Activated CD4-positive, CD25-positive, alpha-beta regulatory T cell treated with anti-CD3 and anti-CD28 coated beads, Interleukin-2, amount 50 U/mL, for 24 hours (primary cell): ENCODE results near the gene NT5C2.
"Not testable (repeated sequence)": the region's sequence is repeated elsewhere in the genome, so short reads cannot be mapped to it uniquely, and the experiment has no call there.

ENCODE experiments used
- ATAC-seq, 2 donors: fragments of 150-1000 bp; cut with Tn5 transposase; one replicate each; pipeline ENCODE4 v1.10.0; 2021; ENCODE audit warnings: mild to moderate bottlenecking in 1 of 2, moderate library complexity in 1 of 2

NT5C2 gene

DNA sequence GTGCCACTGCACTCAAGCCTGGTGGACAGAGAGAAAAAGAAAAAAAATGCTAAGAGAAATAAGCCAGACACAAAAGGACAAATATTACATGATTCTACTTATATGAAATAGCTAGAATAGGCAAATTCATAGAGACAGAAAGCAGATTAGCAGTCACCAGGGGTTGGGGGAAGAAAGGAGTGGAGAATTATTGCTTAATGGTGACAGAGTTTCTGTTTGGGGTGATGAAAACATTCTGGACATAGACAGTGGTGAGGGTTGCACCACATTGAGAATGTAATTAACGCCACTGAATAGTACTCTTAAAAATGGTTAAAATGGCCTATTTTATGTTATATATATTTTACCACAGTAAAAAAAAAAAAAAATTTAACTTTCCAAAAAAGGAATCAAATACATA is 6.4 kb upstream of the NT5C2 start:
- no peak for ATAC-seq

DNA sequence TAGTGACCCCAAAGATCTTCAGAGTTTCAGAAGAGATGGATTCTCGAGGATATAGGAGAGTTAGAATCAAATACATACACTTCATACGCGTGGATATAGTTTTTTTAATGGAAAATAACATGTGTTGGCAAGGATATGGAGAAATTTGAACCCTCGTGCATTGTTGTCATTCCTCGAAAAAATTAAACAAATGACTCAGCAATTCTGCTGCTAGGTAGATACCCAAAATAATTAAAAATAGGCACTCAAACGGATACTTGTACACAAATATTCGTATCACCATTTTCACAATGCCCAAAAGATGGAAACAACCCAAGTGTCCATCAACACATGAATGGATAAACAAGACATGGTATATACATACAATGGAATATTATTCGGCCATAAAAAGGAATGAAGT is 5.6 kb upstream of the NT5C2 start:
- no peak for ATAC-seq

GRCh38 chr10:103197903-103198302 is 4.8 kb upstream of the NT5C2 start:
- no peak for ATAC-seq

DNA sequence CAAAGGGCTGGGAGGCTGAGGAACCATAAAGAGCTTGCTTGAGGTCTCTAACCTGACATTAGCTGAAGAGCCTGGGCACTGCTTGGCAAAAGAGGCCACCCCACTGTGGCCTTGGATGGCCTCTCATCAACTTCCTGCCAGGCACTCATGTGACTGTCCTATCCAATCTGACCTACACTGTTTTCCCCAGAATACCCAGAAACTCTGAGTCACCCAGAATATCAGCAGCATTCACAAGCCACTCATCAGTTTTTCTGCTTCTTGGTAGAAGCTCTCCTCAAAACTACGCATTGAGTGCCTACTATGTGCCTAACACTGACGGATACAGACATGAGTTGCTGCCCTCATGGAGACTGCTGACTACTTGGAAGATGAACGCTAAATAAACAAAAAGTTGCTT is 4.1 kb upstream of the NT5C2 start:
- ATAC-seq = peak in 1 of 2 donors; percentile 36

GRCh38 chr10:103196516-103196915 is 3.4 kb upstream of the NT5C2 start:
- ATAC-seq = no peak

DNA sequence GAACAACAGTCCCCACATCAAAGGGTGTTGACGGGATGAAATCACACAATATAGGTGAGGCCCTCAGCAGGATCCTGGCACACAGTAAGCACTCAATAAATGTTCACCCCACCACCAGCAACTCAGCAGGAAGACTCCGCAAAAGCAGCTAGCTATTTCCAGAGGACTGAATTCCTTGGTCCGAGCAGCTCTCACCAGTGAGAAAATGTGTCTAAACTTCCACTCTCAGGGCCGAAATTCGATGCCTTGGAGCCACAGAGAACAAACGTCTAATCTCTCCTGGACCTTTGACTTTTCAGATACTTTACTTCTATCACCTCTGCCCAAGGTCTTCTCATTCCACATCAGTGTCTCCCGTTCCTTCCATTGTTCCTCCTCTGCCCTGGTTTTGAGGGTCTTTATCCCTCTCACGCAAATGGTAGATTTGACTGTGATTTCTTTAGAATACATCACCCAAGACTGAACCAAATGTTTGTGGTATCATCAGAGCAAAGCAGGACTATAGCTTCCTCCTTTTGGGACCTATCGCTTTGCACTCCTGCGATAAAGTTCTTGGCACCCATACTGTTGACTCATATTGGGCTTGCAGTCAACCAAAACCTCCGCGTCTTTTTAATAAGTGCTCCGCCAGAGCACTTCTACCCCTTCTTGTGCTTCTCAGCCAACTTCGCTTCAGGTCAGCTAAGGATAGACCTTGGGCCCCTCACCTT is 903 bp upstream of the NT5C2 start:
- no peak for ATAC-seq

DNA sequence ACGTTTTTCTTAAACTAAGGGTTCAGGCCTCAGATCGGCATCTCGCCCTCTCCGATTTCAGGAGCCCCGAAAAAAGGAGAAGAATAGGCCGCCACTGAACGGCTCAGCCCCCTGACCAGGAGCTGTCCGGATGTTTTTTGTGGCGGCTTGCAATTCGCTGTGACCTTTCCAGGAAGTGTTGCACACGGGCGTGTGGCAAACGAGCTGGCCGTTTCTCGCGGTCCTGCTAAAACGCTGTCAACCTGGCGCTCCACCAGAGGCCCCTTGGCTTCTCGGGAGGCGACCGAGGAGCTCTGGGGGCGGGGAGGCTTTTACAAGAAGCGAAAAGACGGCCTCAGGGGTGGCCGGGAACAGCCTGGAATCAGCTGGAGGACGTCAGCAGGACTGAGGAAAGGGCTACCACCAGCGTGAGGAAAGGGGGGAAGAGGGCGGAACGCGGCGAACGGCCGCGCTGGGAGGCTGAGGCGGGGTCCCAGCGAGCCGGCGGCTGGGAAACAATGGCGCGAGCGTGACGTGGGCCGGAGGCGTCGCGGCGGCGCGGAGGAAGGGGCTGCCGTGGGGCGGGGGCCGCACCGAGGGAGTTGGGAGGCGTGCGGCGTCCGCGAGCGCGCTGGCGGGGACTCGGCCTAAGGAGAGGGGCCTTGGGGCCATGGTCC is 493 bp downstream of the NT5C2 start:
- peak; percentile 46 to 50 for ATAC-seq

DNA sequence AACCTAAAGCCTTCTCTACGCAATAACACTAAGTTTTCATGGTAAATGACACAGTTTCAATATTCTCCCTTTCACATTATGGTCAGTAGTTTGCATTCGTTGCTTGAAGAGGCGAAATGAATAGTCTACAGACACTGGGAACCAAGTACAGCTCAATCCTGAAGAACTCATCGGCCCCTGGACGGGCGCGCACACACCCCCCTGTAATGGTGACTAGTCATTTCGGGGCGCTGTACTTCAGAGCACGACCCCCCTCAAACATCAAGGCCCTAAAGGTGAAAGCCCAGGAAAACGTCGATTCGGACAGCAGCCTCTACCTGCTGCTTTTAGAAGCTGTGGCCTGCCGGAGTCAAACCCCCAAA is 1.0 kb downstream of the NT5C2 start:
- no peak for ATAC-seq

DNA sequence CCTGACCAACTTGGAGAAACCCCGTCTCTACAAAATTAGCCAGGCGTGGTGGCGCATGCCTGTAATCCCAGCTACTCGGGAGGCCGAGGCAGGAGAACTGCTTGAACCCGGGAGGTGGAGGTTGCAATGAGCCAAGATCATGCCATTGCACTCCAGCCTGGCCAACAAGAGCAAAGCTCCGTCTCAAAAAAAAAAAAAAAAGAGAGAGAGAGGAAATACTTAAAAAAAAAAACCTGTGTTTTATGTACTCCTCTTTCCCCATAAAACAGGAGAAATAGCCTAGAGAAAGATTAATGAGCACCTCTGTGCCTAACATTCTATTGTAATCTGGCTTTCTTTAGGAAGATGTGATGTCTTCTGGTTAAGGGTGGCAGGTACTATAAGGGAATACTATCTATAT is 1.9 kb downstream of the NT5C2 start:
- not testable (repeated sequence) for ATAC-seq

GRCh38 chr10:103188853-103189252 is 4.2 kb downstream of the NT5C2 start:
- ATAC-seq = no peak

GRCh38 chr10:103186128-103186527 is 6.9 kb downstream of the NT5C2 start:
- ATAC-seq = no peak

DNA sequence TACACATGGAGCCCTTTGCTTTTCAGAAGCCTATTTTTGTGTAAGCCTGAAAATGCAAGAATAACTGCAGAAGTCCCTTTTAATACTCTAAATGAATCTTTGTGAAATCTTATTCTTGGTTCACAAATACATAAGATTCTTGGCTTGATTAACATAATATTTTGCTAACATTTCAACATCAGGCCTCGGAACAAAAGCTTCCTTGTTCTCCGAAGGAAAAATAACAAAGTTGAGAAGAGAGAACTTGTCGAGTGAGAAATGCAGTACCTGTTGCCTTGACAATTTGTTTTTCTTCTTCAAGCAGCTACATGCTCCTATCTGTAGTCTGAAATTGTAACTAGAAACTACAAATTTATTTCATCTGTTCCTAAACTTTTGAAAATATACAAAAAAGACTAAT is 8.5 kb downstream of the NT5C2 start:
- ATAC-seq = no peak

GRCh38 chr10:103183991-103184451 is 9.1 kb downstream of the NT5C2 start:
- not testable (repeated sequence) for ATAC-seq

DNA sequence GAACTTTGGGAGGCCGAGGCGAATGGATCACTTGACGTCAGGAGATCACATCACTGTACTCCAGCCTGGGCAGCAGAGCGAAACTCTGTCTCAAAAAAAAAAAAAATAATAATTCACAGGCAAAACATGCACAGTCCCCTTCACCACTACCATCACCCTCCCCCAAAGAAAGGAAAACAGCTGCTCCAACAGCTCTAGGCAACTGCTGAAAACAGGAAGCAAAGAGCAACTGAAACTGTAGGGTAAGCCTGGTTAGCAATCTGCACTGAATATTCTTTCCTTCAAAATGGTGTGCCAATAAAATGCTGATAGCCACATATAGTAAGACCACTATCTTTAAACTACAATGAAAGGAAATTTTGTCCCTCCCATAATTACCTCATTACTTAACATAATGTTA is 11.8 kb downstream of the NT5C2 start:
- no peak for ATAC-seq

DNA sequence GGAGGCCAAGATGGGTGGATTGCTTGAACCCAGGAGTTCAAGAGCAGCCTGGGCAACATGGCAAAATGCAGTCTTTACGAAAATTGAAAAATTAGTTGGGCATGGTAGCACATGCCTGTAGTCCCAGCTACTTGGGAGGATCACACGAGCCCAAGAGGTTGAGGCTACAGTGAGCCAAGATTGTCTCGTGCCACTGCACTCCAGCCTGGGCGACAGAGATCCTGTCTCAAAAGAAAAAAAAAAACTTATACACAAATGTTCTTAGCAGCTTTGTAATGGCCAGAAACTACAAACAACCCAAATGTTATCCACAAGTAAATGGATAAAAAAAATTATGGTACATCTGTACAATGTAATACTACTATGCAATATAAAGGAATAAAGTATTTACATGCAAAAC is 12.6 kb downstream of the NT5C2 start:
- ATAC-seq = no peak

GRCh38 chr10:103177123-103177522 is 15.9 kb downstream of the NT5C2 start:
- ATAC-seq = no peak

GRCh38 chr10:103175580-103176285 is 17.3 kb downstream of the NT5C2 start:
- no peak for ATAC-seq

DNA sequence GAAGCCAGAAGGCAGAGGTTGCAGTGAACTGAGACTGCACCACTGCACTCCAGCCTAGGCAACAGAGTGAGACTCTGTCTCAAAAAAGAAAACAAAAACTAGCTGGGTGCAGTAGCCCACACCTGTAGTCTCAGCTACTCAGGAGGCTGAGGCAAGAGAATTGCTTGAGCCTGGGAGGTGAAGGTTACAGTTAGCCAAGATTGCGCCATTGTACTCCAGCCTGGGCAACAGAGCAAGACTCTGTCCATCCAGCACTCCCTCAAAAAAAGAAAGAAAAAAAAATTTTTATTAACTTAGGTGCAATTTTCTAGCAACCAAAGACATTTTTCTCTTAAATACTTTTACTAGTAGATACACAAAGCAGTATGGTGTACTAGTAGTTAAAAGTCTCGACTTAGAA is 18.7 kb downstream of the NT5C2 start:
- ATAC-seq = not testable (repeated sequence)

DNA sequence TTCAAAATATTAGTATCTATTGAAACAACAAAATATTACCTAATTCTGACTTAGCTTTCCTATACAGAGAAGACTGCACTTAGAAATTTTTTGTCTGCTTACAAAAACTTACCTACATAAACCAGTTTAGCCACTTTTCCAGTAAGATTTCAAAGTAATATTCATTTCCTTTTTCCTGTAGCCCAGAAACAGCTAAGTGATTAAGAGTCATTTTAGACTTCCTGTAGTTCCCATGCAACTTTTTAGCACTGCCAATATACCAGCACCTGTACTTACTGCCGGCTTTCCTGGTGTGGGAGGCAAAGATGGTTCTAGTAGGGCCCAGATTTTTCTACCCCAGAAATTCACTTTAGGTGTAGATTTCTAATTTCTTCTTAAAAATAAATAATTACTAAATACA is 21.8 kb downstream of the NT5C2 start:
- no peak for ATAC-seq

DNA sequence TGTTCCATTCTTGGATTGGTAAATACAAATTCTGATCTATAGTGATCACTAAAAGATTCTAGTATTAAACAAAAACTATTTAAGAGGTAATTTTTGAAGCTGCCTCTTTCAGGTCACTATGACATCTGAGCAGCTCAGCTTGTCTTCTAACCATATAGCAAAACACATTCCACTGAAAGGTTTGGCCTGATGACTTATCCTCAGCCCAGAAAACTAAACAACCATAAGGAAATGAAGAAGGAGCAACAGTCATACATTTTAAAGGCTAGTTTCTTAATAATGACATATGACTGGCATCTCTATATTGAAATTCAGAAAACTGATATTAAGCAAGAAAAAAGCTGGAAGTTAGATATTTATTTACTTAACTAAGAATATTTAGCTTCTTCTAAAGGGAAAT is 24.6 kb downstream of the NT5C2 start:
- ATAC-seq = no peak

- not testable (repeated sequence) for ATAC-seq
Measured at GRCh38 chr10:103167554-103167953, 25.5 kb downstream of the NT5C2 start.

DNA sequence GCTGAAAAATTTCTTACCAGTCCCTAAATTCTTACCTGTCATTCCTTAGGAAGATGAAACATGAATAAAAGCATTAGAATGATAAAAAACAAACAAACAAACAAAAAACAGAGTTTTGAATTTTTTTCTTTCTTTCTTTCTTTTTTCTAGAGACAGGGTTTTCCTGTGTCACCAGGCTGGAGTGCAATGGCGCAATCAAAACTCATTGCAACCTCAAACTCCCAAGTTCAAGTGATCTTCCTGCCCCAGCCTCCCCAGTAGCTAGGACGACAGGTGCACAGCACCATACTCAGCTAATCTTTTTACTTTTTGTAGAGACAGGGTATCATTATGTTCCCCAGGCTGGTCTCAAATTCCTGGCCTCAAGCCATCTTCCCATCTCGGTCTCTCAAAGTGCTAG is 26.5 kb downstream of the NT5C2 start:
- ATAC-seq = no peak

DNA sequence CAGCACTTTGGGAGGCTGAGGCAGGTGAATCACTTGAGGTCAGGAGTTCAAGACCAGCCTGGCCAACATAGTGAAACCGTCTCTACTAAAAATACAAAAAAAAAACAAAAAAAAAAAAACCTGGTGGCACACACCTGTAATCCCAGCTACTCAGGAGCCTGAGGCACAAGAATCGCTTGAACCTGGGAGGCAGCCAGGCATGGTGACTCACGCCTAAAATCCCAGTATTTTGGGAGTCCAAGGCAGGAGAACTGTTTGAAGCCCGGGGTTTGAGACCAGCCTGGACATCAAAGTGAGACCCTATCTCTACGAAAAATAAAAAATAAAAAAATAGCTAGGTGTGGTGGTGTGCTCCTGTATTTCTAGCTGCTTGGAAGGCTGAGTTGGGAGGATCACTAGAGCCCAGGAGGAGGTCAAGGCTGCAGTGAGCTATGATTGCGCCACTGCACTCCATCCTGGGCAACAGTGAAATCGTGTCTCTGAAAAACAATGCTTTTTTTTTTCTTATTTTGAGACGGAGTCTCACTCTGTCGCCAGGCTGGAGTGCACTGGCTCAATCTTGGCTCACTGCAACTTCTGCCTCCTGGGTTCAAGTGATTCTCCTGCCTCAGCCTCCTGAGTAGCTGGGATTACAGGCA is 29.2 kb downstream of the NT5C2 start:
- ATAC-seq = not testable (repeated sequence)

DNA sequence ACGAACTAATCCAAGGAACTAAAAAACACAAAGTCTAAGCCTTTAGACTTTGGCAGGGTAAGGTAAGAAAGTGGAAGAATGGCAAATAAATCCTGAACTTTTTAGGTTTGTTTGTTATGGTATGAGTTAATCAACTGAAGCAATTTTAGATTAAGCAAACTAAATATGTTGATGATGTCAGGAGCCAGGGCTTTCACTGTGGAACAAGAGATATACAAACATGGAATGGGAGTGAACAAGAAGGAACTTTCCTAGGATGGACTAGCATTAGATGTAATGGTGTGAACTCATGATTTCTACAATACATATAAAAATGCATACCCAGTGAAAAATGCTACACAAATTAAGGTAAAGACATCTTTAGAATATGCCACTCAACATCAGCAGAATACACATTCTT is 35.8 kb downstream of the NT5C2 start:
- ATAC-seq = no peak
